T-helper 17 cell (primary cell): ENCODE results near the gene TTL. TPM values are rescaled to one million over a fixed set of nuclear protein-coding genes. Genes with fewer than 3 reads are reported as not detected.

Experiments
- ATAC-seq: fragments of 150-1000 bp; cut with Tn5 transposase; 2 replicates; pipeline ENCODE4 v1.10.0; 2021; ENCODE audit warnings: mild to moderate bottlenecking, moderate library complexity
- DNase-seq, 3 donors: peaks; one replicate each; pipeline versions ENCODE4 v3.0.0 to v3.0.0-alpha.2; 2020 to 2021
- H3K9me3 ChIP-seq: one replicate; pipeline ENCODE4 v1.7.0; 2013; ENCODE audit warnings: low read length, mild to moderate bottlenecking; ENCODE audit not compliant: control insufficient read depth, poor library complexity, severe bottlenecking
- H3K27ac Mint-ChIP-seq: one replicate; pipeline ENCODE4 v1.8.0; 2022; ENCODE audit warnings: mild to moderate bottlenecking, moderate library complexity, mixed read lengths
- H3K27me3 Mint-ChIP-seq: one replicate; pipeline ENCODE4 v1.8.0; 2022; ENCODE audit warnings: mixed read lengths
- H3K36me3 Mint-ChIP-seq: one replicate; pipeline ENCODE4 v1.8.0; 2022; ENCODE audit warnings: low read depth, mixed read lengths
- H3K4me1 Mint-ChIP-seq: one replicate; pipeline ENCODE4 v1.8.0; 2022; ENCODE audit warnings: mild to moderate bottlenecking, mixed read lengths
- H3K4me3 Mint-ChIP-seq: one replicate; pipeline ENCODE4 v1.8.0; 2022; ENCODE audit warnings: mild to moderate bottlenecking, moderate library complexity, mixed read lengths
- total RNA-seq, 4 donors: library from RNA in 2 of 4; stranded (reverse) in 2 of 4; gene quantifications; one replicate each; pipeline ENCODE4 v1.2.3 and lab custom pipeline; 2022 to 2026

Gene TTL
- total RNA-seq, 2 donors from 2014 or later: 18.8 to 20.6 TPM

DNA sequence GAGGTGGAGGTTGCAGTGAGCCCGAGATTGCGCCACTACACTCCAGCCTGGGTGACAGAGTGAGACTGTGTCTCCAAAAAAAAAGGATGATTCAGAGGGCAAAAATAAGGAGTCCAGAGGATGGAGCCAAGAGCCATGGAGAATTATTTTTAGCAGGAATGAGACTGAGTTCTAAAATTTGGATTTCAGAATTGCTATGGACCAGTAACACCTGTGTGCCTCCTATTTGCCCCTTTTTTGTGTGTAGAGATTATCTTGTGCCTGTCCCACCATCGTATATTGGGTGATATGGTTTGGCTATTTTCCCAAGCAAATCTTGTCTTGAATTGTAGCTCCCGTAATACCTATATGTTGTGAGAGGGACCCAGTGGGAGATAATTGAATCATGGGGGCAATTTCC lies 32.1 kb upstream of the TTL start:
- DNase-seq (no peak), ATAC-seq (no peak)
- Mint-ChIP-seq H3K4me3 (no peak overlapping the region), H3K27ac (no peak overlapping the region), H3K4me1 (peaks cover 2% of the 10 kb centered on the region), H3K36me3 (no peaks in the 10 kb centered on the region), H3K27me3 (peaks cover 10% of the 10 kb centered on the region)
- H3K9me3 ChIP-seq: no peaks in the 10 kb centered on the region

DNA sequence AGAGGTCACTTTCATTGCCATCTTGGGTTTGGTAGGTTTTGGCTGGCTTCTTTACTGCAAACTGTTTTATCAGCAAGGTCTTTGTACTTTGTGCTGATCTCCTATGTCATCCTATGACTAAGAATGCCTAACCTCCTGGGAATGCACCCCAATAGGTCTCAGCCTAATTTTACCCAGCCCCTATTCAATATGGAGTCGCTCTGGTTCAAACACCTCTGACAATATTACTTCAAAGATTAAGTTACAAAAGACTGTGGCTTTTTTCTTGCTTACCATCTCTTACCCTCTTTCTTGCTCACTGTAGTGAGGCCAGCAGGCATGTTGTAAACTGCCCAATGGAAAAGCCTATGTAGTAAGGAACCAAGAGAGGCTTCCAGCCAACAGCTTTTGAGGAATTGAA lies 30.6 kb upstream of the TTL start:
- no peak overlapping the region for H3K27ac Mint-ChIP-seq
- peaks cover 19% of the 10 kb centered on the region for H3K27me3 Mint-ChIP-seq
- no peak for ATAC-seq
- H3K36me3 Mint-ChIP-seq: no peaks in the 10 kb centered on the region
- DNase-seq: no peak
- H3K9me3 ChIP-seq: no peaks in the 10 kb centered on the region
- H3K4me1 Mint-ChIP-seq: peaks cover 2% of the 10 kb centered on the region
- no peak overlapping the region for H3K4me3 Mint-ChIP-seq

GRCh38 chr2:112454586-112454985 lies 27.4 kb upstream of the TTL start:
- DNase-seq: no peak
- no peaks in the 10 kb centered on the region for H3K9me3 ChIP-seq
- Mint-ChIP-seq H3K4me3 (no peak overlapping the region), H3K27ac (peak overlapping the region; percentile 57), H3K36me3 (no peaks in the 10 kb centered on the region), H3K27me3 (peaks cover 26% of the 10 kb centered on the region), H3K4me1 (peaks cover 2% of the 10 kb centered on the region)
- ATAC-seq: no peak

DNA sequence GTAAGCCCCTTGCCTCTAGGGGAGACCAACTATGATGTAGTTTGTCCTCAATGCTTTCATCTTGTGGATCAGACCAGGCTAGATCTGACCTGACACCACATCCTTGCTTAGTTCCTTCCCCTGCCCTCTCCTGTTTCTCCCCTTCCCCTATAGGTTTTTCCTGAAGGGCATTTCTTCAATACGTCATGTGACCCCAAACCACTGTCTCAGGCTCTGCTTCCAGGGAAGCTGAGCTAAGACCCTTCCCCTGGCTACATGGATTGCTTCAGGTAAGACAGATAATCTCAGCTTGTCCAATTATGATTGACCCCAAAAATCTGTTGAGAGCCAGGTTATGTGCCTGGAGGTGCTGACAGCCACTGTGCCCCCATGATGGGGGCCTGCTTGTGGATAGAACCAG lies 22.6 kb upstream of the TTL start:
- Mint-ChIP-seq H3K27me3 (peaks cover 18% of the 10 kb centered on the region), H3K36me3 (peaks cover 2% of the 10 kb centered on the region), H3K27ac (no peak overlapping the region), H3K4me3 (no peak overlapping the region), H3K4me1 (peaks cover under 1% of the 10 kb centered on the region)
- H3K9me3 ChIP-seq: no peaks in the 10 kb centered on the region
- no peak for ATAC-seq
- no peak for DNase-seq

GRCh38 chr2:112462178-112462577 lies 19.8 kb upstream of the TTL start:
- H3K36me3 Mint-ChIP-seq: peaks cover 2% of the 10 kb centered on the region
- no peaks in the 10 kb centered on the region for H3K4me1 Mint-ChIP-seq
- ATAC-seq (no peak), DNase-seq (no peak)
- H3K27me3 Mint-ChIP-seq: no peaks in the 10 kb centered on the region
- no peak overlapping the region for H3K4me3 Mint-ChIP-seq
- no peak overlapping the region for H3K27ac Mint-ChIP-seq
- H3K9me3 ChIP-seq: no peaks in the 10 kb centered on the region

- no peak for ATAC-seq
- Mint-ChIP-seq H3K27me3 (no peaks in the 10 kb centered on the region), H3K4me3 (no peak overlapping the region), H3K36me3 (peaks cover 2% of the 10 kb centered on the region), H3K4me1 (no peaks in the 10 kb centered on the region), H3K27ac (no peak overlapping the region)
- no peak for DNase-seq
- H3K9me3 ChIP-seq: no peaks in the 10 kb centered on the region
Observed at GRCh38 chr2:112463256-112463655, 18.7 kb upstream of the TTL start.

DNA sequence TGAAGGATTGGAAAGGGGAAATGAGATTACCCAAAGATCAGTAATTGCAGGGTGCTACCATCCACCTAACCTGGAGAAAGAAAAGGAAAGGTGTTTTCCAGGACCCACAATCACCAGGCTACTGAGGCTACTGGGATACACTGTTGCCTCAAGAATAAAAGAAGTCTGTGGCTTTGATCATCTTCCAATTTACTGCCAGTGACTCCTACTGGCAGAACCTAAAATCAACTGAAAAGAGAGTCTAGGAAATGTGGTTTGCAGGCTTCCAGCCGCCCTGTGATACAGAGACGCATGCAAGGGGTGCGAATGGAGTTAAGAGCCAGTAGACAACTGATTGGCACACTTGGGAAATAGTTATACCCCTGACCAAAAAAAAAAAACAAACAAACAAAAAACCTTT lies 16.6 kb upstream of the TTL start:
- no peaks in the 10 kb centered on the region for H3K27me3 Mint-ChIP-seq
- DNase-seq (no peak), ATAC-seq (no peak)

DNA sequence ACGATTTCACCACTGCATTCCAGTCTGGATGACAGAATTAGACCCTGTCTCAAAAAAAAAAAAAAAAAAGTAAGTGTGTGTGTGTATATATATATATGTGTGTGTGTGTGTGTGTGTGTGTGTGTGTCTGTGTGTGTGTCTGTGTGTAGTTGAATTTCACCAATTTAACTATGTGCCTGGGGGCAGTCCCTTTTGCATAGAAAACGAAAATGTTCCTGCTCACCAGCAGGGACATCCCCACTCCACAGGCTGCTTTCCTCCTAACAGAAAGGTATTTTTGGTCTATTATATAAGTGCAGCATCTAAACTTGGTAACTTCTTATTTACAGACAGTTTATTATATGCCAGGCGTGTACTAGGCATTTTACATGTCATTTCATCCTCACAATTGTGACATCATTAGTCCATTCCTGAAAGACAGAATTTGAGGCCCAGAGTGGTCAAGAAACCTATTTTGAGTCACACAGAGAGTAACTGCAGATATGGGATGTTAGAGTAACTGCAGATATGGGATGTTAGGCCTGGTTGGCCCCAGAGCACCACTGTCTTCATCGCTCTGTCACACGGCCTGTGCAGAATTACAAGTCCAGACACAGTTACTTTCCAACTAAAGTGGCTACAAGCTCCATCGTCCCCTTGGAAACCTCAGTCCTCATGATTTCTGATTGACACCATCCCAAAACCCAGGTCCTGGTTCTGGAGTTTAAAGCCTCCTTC lies 9.3 kb upstream of the TTL start:
- H3K4me3 Mint-ChIP-seq: no peak overlapping the region
- H3K27me3 Mint-ChIP-seq: no peaks in the 10 kb centered on the region
- no peaks in the 10 kb centered on the region for H3K4me1 Mint-ChIP-seq
- ATAC-seq (no peak), DNase-seq (no peak)
- H3K27ac Mint-ChIP-seq: no peak overlapping the region
- H3K36me3 Mint-ChIP-seq: no peaks in the 10 kb centered on the region
- no peaks in the 10 kb centered on the region for H3K9me3 ChIP-seq

More for the DNA sequence above, 16.6 kb upstream of the TTL start:
- Mint-ChIP-seq H3K36me3 (no peaks in the 10 kb centered on the region), H3K4me1 (no peaks in the 10 kb centered on the region), H3K4me3 (no peak overlapping the region), H3K27ac (no peak overlapping the region)
- no peaks in the 10 kb centered on the region for H3K9me3 ChIP-seq

DNA sequence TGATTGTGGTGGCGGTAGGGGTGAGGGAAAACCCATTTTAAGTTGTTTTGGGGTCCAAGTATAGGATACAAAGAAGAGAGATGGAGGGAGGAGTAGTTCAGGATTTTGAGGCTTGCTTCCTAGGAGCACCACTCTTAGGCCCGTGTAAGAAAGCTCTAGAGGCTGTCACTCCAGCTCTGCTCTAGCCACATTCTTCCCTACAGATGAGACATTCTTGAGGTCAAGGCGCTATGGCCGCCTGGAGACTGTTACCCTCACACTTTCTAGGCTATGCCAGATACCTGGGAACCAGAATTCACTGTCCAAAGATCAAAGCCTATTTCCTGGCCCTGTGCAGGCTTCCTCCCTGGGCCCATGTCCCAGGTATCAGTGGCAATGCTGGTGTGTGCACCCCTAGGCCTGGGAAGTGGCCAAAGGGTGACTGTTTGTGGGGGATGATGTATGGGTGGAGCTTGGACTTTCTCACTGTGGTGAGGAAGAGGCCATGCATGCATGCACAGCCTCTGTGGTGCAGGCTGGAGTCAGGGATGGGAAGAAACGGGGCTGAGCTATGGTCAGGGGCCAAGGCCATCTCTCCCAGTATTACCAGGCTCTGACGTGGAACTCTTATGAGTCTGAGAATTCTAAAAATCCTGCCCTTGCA lies 7.0 kb upstream of the TTL start:
- no peak overlapping the region for H3K27ac Mint-ChIP-seq

GRCh38 chr2:112476434-112476833 lies 5.5 kb upstream of the TTL start:
- ATAC-seq (no peak), DNase-seq (no peak)
- H3K4me1 Mint-ChIP-seq: peaks cover 12% of the 10 kb centered on the region
- peaks cover 4% of the 10 kb centered on the region for H3K36me3 Mint-ChIP-seq
- no peak overlapping the region for H3K4me3 Mint-ChIP-seq
- no peaks in the 10 kb centered on the region for H3K9me3 ChIP-seq
- no peak overlapping the region for H3K27ac Mint-ChIP-seq
- H3K27me3 Mint-ChIP-seq: no peaks in the 10 kb centered on the region

More for the DNA sequence above, 7.0 kb upstream of the TTL start:
- no peak for ATAC-seq
- Mint-ChIP-seq H3K36me3 (no peaks in the 10 kb centered on the region), H3K4me1 (no peaks in the 10 kb centered on the region), H3K27me3 (no peaks in the 10 kb centered on the region), H3K4me3 (no peak overlapping the region)
- H3K9me3 ChIP-seq: no peaks in the 10 kb centered on the region
- no peak for DNase-seq

- no peaks in the 10 kb centered on the region for H3K27me3 Mint-ChIP-seq
- H3K4me3 Mint-ChIP-seq: peak overlapping the region; percentile 100
- peak overlapping the region; percentile 96 for H3K27ac Mint-ChIP-seq
- peaks cover 4% of the 10 kb centered on the region for H3K36me3 Mint-ChIP-seq
- no peaks in the 10 kb centered on the region for H3K9me3 ChIP-seq
- DNase-seq (peak in 1 of 3 donors; percentile 21), ATAC-seq (peak; percentile 23)
- H3K4me1 Mint-ChIP-seq: peaks cover 25% of the 10 kb centered on the region
Observed at GRCh38 chr2:112480530-112481049, 1.4 kb upstream of the TTL start.

DNA sequence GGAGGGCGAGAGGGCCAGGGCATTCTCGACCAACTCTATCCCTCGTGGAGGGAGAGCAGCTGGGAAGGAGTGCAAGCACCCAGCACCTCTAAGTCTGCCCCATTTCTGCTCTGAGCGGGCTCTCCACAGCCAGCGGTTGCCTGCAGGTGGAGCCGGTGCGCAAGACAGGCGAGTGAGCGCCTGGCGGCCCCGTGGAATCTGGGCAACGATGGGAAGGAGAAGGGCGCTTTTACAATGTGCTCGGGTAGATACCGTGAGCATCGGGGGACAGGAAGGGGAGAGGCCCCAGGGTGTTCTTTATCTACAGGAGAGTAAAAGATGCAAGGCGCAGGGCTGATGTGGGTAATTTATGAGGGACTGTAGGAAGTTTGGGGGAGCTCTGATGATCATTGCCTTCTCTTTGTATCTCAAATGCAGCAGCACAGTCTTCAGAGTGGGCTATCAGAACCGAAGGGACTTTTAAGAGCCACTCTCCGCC lies 867 bp upstream of the TTL start:
- Mint-ChIP-seq H3K27me3 (no peaks in the 10 kb centered on the region), H3K4me3 (peak overlapping the region; percentile 100), H3K36me3 (peaks cover 4% of the 10 kb centered on the region), H3K27ac (peak overlapping the region; percentile 96), H3K4me1 (peaks cover 25% of the 10 kb centered on the region)
- ATAC-seq (peak; percentile 81), DNase-seq (peak; percentile 69 to 74 (median 73))
- H3K9me3 ChIP-seq: no peaks in the 10 kb centered on the region

- peak; percentile 22 for ATAC-seq
- H3K36me3 Mint-ChIP-seq: peaks cover 4% of the 10 kb centered on the region
- H3K9me3 ChIP-seq: no peaks in the 10 kb centered on the region
- H3K27ac Mint-ChIP-seq: peak overlapping the region; percentile 79
- H3K4me3 Mint-ChIP-seq: peak overlapping the region; percentile 93
- no peaks in the 10 kb centered on the region for H3K27me3 Mint-ChIP-seq
- peaks cover 31% of the 10 kb centered on the region for H3K4me1 Mint-ChIP-seq
- DNase-seq: peak; percentile 13 to 21 (median 14)
Observed at GRCh38 chr2:112482309-112483041, 519 bp downstream of the TTL start.
